Heart left ventricle (tissue), 13 donors: Measurements from ENCODE around the gene OSCP1.

ENCODE experiments used
- POLR2A ChIP-seq, 2 donors: fragments of 450-650 bp; IDR thresholded peaks; one replicate each; pipeline ENCODE4 v1.6.1; 2017; ENCODE audit warnings: antibody characterized with exemption in 2 of 2, mild to moderate bottlenecking in 2 of 2, moderate library complexity in 2 of 2
- TF ChIP-seq, protein P1 (sequence below), 12 donors: fragments of 200-600 bp; sonication (generic) in 4 of 12; IDR thresholded peaks; one replicate each; pipeline versions ENCODE4 v1.5.0 to v1.8.0; 2018 to 2022; ENCODE audit warnings: antibody characterized with exemption in 12 of 12, mild to moderate bottlenecking in 5 of 12
- donor health status: ischemic (EF 13 %, LVEDD 7.1; RV severe dilation, severe dysfunction).
- donor health status: DM: no; HTN: yes; CAD: no.
- donor health status: DM: no; HTN: no; CAD: no.
- donor health status: ischemic (EF 25% LVEDD 6.9; RV normal size, moderate dysfunction).
- donor health status: ischemic (EF 25% LVEDD 5.7; RV mildly dilated, moderate dysfunction).
- donor health status: ischemic (EF 35%, LVEDD 5.7; RV mildly dilated, moderate dysfunction).
- donor health status: nonischemic (EF 11% LVEDD 7.7; RV severe dilation, severe dysfunction).
- donor health status: DM: yes; HTN: yes; CAD: no.
- donor health status: PGD.
- donor health status: ischemic (EF 29% LVEDD 5.4; RV normal size, mild dysfunction).
- donor health status: nonischemic (EF 23%, LVEDD 6.1; RV moderate dilation, normal function).

DNA sequence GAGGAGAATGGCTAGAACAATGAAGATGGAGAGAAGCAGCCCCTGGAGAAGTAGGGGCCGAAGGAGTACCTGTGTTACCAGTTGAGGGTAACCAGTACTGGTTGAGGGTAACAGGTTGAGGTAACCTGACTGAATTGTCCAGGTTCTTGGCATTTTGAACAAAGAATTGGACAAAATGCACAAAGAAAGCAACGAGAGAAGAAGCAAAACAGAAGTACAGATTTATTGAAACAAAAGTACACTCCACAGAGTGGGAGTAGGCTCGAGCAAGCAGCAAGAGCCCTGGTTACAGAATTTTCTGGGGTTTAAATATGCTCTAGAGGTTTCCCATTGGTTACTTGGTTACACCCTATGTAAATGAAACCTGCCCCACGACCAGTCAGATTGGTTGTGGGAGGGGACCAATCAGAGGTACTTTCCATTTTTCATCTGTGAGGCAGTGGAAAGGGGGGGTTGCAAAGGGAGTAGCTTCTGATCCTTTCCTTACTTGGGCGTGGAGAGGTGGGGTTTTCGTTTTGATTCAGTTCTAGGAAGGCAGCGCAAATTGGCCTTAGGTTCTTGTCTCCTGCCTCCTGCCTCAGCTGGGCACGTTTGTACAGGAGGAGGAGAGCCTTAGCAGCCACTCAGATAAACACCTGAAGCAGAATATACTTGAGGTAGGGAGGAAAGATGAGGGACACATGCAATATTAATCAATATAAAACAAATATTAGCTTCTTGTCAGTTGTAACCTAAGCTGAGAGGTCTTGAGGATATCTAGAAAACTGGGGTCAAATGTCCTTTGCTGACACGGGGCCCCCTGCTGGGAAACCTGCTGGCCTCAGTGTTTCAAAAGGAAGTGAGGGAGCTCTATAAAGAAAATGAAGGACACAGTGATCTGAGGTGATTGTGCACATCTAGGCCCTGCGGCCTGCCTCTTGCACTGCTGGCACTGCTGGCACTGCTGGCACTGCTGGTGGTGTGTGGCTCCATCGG is 38.3 kb downstream of the OSCP1 start:
- no peak for TF ChIP-seq POLR2A (IDR thresholded peaks at IDR 0.05)
- TF ChIP-seq, protein P1, sequence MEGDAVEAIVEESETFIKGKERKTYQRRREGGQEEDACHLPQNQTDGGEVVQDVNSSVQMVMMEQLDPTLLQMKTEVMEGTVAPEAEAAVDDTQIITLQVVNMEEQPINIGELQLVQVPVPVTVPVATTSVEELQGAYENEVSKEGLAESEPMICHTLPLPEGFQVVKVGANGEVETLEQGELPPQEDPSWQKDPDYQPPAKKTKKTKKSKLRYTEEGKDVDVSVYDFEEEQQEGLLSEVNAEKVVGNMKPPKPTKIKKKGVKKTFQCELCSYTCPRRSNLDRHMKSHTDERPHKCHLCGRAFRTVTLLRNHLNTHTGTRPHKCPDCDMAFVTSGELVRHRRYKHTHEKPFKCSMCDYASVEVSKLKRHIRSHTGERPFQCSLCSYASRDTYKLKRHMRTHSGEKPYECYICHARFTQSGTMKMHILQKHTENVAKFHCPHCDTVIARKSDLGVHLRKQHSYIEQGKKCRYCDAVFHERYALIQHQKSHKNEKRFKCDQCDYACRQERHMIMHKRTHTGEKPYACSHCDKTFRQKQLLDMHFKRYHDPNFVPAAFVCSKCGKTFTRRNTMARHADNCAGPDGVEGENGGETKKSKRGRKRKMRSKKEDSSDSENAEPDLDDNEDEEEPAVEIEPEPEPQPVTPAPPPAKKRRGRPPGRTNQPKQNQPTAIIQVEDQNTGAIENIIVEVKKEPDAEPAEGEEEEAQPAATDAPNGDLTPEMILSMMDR (IDR thresholded peaks at IDR 0.05) = no peak
